Lower lobe of right lung (tissue), 2 donors: Measurements from ENCODE around the gene OR1J2. TPM values are rescaled to one million over a fixed set of nuclear protein-coding genes. Genes with fewer than 3 reads are reported as not detected.

ENCODE experiments used
- ATAC-seq, 2 donors: fragments of 200-7000 bp; cut with Tn5 transposase; one replicate each; pipeline ENCODE4 v1.9.1; 2020 to 2022; ENCODE audit warnings: mild to moderate bottlenecking in 2 of 2, moderate library complexity in 2 of 2
- DNase-seq: peaks from one replicate; pipeline ENCODE4 v3.0.0-alpha.2; 2020
- H3K27ac ChIP-seq: fragments of 200-600 bp; one replicate; pipeline ENCODE4 v1.8.0; 2022
- H3K27me3 ChIP-seq: fragments of 200-600 bp; one replicate; pipeline ENCODE4 v1.8.0; 2022; ENCODE audit warnings: low read depth
- H3K36me3 ChIP-seq: fragments of 200-600 bp; one replicate; pipeline ENCODE4 v1.8.0; 2022; ENCODE audit warnings: mild to moderate bottlenecking
- H3K4me1 ChIP-seq: fragments of 200-600 bp; one replicate; pipeline ENCODE4 v1.8.0; 2022
- H3K4me3 ChIP-seq: fragments of 200-600 bp; one replicate; pipeline ENCODE4 v1.8.0; 2022; ENCODE audit warnings: mild to moderate bottlenecking
- H3K9me3 ChIP-seq: fragments of 200-600 bp; one replicate; pipeline ENCODE4 v1.8.0; 2022
- CTCF ChIP-seq: fragments of 200-600 bp; IDR thresholded peaks from one replicate; pipeline ENCODE4 v1.8.0; 2022; ENCODE audit warnings: antibody characterized with exemption, mild to moderate bottlenecking
- intact Hi-C: fragments of 100-400 bp; cut with DNase I; formaldehyde crosslinking; loops from one replicate; pipeline ENCODE4 v1.11.0; 2022
- total RNA-seq: library from RNA; stranded (reverse); fragmentation: NEBNext Ultra II Directional; extraction: Animal tissue kit (Norgen Biotek cat#: 25700); gene quantifications from one replicate; pipeline ENCODE4 v1.2.1, GENCODE V29; 2021
- donor health status: DM: no; HTN: yes; CAD: no; lungs with severe emphysema.

Gene OR1J2
- total RNA-seq, 1 donor from 2014 or later: not detected

GRCh38 chr9:122468735-122469134, 41.9 kb upstream of the OR1J2 start:
- intact Hi-C loops: no loop called here
- peaks cover 5% of the 10 kb centered on the region for H3K27me3 ChIP-seq
- no peak overlapping the region for H3K4me3 ChIP-seq
- peaks cover 10% of the 10 kb centered on the region for H3K4me1 ChIP-seq
- H3K9me3 ChIP-seq: no peaks in the 10 kb centered on the region
- no peak for ATAC-seq
- TF ChIP-seq CTCF: no peak
- DNase-seq: no peak
- no peaks in the 10 kb centered on the region for H3K36me3 ChIP-seq
- H3K27ac ChIP-seq: no peak overlapping the region

GRCh38 chr9:122474561-122474960, 36.0 kb upstream of the OR1J2 start:
- ATAC-seq (no peak), DNase-seq (no peak)
- Histone ChIP-seq H3K9me3 (no peaks in the 10 kb centered on the region), H3K27me3 (peaks cover 5% of the 10 kb centered on the region), H3K36me3 (no peaks in the 10 kb centered on the region), H3K27ac (no peak overlapping the region), H3K4me1 (no peaks in the 10 kb centered on the region), H3K4me3 (no peak overlapping the region)
- no peak for TF ChIP-seq CTCF
- intact Hi-C loops: loop anchor here (10.0 kb wide), 1 partner anchor 340 kb away; no protein-coding TSS in a partner anchor

GRCh38 chr9:122475717-122476116, 34.9 kb upstream of the OR1J2 start:
- H3K4me3 ChIP-seq: no peak overlapping the region
- no peaks in the 10 kb centered on the region for H3K27me3 ChIP-seq
- no peaks in the 10 kb centered on the region for H3K9me3 ChIP-seq
- no peaks in the 10 kb centered on the region for H3K36me3 ChIP-seq
- DNase-seq: no peak
- no peaks in the 10 kb centered on the region for H3K4me1 ChIP-seq
- intact Hi-C loops: loop anchor here (10.0 kb wide), 1 partner anchor 339 kb away; no protein-coding TSS in a partner anchor
- ATAC-seq: no peak
- H3K27ac ChIP-seq: no peak overlapping the region
- TF ChIP-seq CTCF: no peak

GRCh38 chr9:122477346-122477745, 33.3 kb upstream of the OR1J2 start:
- Histone ChIP-seq H3K9me3 (no peaks in the 10 kb centered on the region), H3K27ac (no peak overlapping the region), H3K4me3 (no peak overlapping the region), H3K27me3 (no peaks in the 10 kb centered on the region), H3K36me3 (no peaks in the 10 kb centered on the region), H3K4me1 (no peaks in the 10 kb centered on the region)
- intact Hi-C loops: loop anchor here (10.0 kb wide), 1 partner anchor 337 kb away; no protein-coding TSS in a partner anchor
- no peak for DNase-seq
- TF ChIP-seq CTCF: no peak
- ATAC-seq: no peak

GRCh38 chr9:122477826-122478225, 32.8 kb upstream of the OR1J2 start, which contains the start of gene OR1J1:
OR1J1 (minus strand) TSS chr9:122477926; CDS start chr9:122477926, 0 bp downstream.
- no peak for DNase-seq
- intact Hi-C loops: loop anchor here (10.0 kb wide), 1 partner anchor 337 kb away; no protein-coding TSS in a partner anchor
- no peak for TF ChIP-seq CTCF
- Histone ChIP-seq H3K27ac (no peak within 1 kb of the TSS), H3K4me3 (no peak within 1 kb of the TSS), H3K36me3 (no peaks in the 10 kb centered on the region), H3K4me1 (no peaks in the 10 kb centered on the region), H3K9me3 (no peaks in the 10 kb centered on the region), H3K27me3 (no peaks in the 10 kb centered on the region)
- ATAC-seq: no peak
